Neural progenitor cell (in vitro differentiated cells): ENCODE data around the gene CEBPE. TPM values are rescaled to one million over a fixed set of nuclear protein-coding genes. Genes with fewer than 3 reads are reported as not detected.

Experiments used
- DNase-seq: peaks from one replicate; pipeline ENCODE4 v3.0.0-alpha.2; 2016; ENCODE audit warnings: low spot score
- H2AFZ ChIP-seq: fragments of 200-600 bp; sonication (generic); replicated peaks from 2 replicates; pipeline ENCODE4 v1.6.1; 2016; ENCODE audit warnings: antibody characterized with exemption
- H3F3A ChIP-seq: fragments of 200-600 bp; sonication (generic); 2 replicates; pipeline ENCODE4 v1.6.1; 2016; ENCODE audit warnings: antibody characterized with exemption, low read depth
- H3K27ac ChIP-seq: fragments of 200-600 bp; sonication (generic); 2 replicates; pipeline ENCODE4 v1.5.1; 2016; ENCODE audit warnings: mild to moderate bottlenecking
- H3K27me3 ChIP-seq: fragments of 200-600 bp; sonication (generic); 2 replicates; pipeline ENCODE4 v1.6.1; 2016; ENCODE audit warnings: mild to moderate bottlenecking, moderate library complexity
- H3K36me3 ChIP-seq: fragments of 200-600 bp; sonication (generic); 2 replicates; pipeline ENCODE4 v1.5.1; 2016
- H3K4me1 ChIP-seq: fragments of 200-600 bp; sonication (generic); 2 replicates; pipeline ENCODE4 v1.6.1; 2016; ENCODE audit warnings: mixed run types
- H3K4me2 ChIP-seq: fragments of 200-600 bp; sonication (generic); 2 replicates; pipeline ENCODE4 v1.6.1; 2016
- H3K4me3 ChIP-seq: fragments of 200-600 bp; sonication (generic); 2 replicates; pipeline ENCODE4 v1.5.1; 2016
- H3K79me2 ChIP-seq: fragments of 200-600 bp; sonication (generic); 2 replicates; pipeline ENCODE4 v1.6.1; 2016; ENCODE audit warnings: low read depth
- H3K9ac ChIP-seq: fragments of 200-600 bp; sonication (generic); 2 replicates; pipeline ENCODE4 v1.6.1; 2016
- H3K9me3 ChIP-seq: fragments of 200-600 bp; sonication (generic); 2 replicates; pipeline ENCODE4 v1.5.1; 2016; ENCODE audit warnings: low read depth
- H4K20me1 ChIP-seq: fragments of 200-600 bp; sonication (generic); 2 replicates; pipeline ENCODE4 v1.6.1; 2016; ENCODE audit warnings: low read depth
- H3K27ac Mint-ChIP-seq: 3 replicates; pipeline ENCODE4 v1.8.0; 2021; ENCODE audit warnings: mixed read lengths
- H3K27me3 Mint-ChIP-seq: 2 replicates; pipeline ENCODE4 v1.8.0; 2022; ENCODE audit warnings: low read depth, mild to moderate bottlenecking, inconsistent platforms, moderate library complexity, mixed read lengths; ENCODE audit not compliant: insufficient read depth
- H3K36me3 Mint-ChIP-seq: 3 replicates; pipeline ENCODE4 v1.8.0; 2021; ENCODE audit warnings: mixed read lengths
- H3K4me1 Mint-ChIP-seq: 3 replicates; pipeline ENCODE4 v1.8.0; 2021; ENCODE audit warnings: mixed read lengths
- H3K4me3 Mint-ChIP-seq: 3 replicates; pipeline ENCODE4 v1.8.0; 2021; ENCODE audit warnings: mild to moderate bottlenecking, moderate library complexity, mixed read lengths
- H3K9me3 Mint-ChIP-seq: 3 replicates; pipeline ENCODE4 v1.8.0; 2020; ENCODE audit warnings: mixed read lengths
- EZH2 ChIP-seq: fragments of 200-600 bp; sonication (generic); IDR thresholded peaks from 2 replicates; pipeline ENCODE4 v1.6.1; 2017; ENCODE audit warnings: antibody characterized with exemption, mild to moderate bottlenecking, moderate library complexity
- EZH2phosphoT487 ChIP-seq: fragments of 200-600 bp; sonication (generic); IDR thresholded peaks from 2 replicates; pipeline ENCODE4 v1.6.1; 2017; ENCODE audit warnings: antibody characterized with exemption
- total RNA-seq: library from RNA; depleted of rRNA; stranded (reverse); fragments of >200 nt; gene quantifications from 2 replicates; pipeline ENCODE4 v1.2.3, GENCODE V29; 2015; ENCODE audit warnings: low replicate concordance
- TF ChIP-seq, protein P1 (sequence below): fragments of 200-600 bp; sonication (generic); IDR thresholded peaks from 2 replicates; pipeline ENCODE4 v1.5.1; 2017; ENCODE audit warnings: antibody characterized with exemption, mild to moderate bottlenecking

Gene CEBPE
- total RNA-seq, 1 donor from 2014 or later: not detected

DNA sequence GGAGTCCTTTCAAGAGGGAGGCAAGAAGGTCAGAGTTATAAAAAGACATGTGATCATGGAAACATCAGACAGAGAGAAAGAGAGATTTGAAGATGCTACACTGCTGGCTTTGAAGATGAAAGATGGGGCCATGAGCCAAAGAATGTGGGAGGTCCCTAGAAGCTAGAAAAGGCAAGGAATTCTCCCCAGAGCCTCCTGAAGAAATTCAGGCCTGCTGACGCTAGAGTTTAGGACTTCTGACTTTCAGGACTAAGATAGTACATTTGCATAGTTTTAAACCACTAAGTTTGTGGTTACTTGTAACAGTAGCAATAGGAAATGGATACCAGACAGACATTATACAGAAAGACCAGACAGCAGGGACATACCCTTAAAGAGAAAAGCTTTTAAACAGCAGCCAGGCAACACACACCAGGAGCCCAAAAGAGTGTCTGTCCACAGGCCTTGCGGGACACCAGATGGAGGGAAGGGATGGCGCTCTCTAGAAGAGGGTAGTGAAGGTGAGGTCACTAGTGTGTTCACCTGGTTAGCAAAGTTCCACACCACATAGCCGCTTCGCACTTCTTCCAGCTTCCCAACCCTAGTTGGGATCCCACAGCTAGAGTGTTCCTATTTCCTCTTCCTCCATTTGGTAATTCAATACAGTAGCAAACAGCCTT, 29.7 kb upstream of the CEBPE start:
- Mint-ChIP-seq H3K4me3 (no peak overlapping the region), H3K9me3 (peaks cover 4% of the 10 kb centered on the region), H3K36me3 (peaks cover 34% of the 10 kb centered on the region), H3K4me1 (peaks cover 15% of the 10 kb centered on the region), H3K27me3 (no peaks in the 10 kb centered on the region), H3K27ac (no peak overlapping the region)
- Histone ChIP-seq H3F3A (peaks cover 4% of the 10 kb centered on the region), H3K79me2 (no peaks in the 10 kb centered on the region), H2AFZ (no peak overlapping the region), H3K27me3 (no peaks in the 10 kb centered on the region), H3K4me2 (no peak overlapping the region), H3K36me3 (no peaks in the 10 kb centered on the region), H3K27ac (no peak overlapping the region), H3K4me1 (peaks cover 10% of the 10 kb centered on the region), H3K9me3 (no peaks in the 10 kb centered on the region), H4K20me1 (peaks cover 6% of the 10 kb centered on the region), H3K9ac (no peak overlapping the region), H3K4me3 (no peak overlapping the region)
- no peak for DNase-seq
- TF ChIP-seq EZH2phosphoT487: no peak
- no peak for TF ChIP-seq EZH2
- TF ChIP-seq, protein P1, sequence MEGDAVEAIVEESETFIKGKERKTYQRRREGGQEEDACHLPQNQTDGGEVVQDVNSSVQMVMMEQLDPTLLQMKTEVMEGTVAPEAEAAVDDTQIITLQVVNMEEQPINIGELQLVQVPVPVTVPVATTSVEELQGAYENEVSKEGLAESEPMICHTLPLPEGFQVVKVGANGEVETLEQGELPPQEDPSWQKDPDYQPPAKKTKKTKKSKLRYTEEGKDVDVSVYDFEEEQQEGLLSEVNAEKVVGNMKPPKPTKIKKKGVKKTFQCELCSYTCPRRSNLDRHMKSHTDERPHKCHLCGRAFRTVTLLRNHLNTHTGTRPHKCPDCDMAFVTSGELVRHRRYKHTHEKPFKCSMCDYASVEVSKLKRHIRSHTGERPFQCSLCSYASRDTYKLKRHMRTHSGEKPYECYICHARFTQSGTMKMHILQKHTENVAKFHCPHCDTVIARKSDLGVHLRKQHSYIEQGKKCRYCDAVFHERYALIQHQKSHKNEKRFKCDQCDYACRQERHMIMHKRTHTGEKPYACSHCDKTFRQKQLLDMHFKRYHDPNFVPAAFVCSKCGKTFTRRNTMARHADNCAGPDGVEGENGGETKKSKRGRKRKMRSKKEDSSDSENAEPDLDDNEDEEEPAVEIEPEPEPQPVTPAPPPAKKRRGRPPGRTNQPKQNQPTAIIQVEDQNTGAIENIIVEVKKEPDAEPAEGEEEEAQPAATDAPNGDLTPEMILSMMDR: no peak

DNA sequence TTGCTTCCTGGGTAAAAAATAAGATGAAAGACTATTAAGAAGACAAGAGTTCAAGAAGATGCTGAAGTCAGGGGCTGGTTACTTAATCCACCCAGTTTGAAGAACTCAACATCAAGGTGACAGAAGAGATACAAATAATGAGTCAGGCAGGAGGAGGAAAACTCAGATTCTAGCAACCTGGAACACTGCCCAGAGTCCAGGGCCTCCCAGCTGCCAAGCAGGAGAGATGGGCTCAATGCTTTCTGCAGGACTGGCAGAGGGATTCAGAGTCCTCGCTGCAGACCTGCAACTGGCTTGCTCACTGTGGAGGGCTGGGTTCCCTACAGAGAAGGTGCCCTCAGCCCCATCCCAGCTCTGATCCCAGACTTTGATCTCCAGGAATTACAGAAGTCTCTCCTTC, 28.6 kb upstream of the CEBPE start:
- Histone ChIP-seq H3K4me2 (no peak overlapping the region), H3K9me3 (no peaks in the 10 kb centered on the region), H3K9ac (no peak overlapping the region), H2AFZ (no peak overlapping the region), H3K36me3 (no peaks in the 10 kb centered on the region), H3K4me3 (no peak overlapping the region), H3K79me2 (no peaks in the 10 kb centered on the region), H4K20me1 (peaks cover 6% of the 10 kb centered on the region), H3K27ac (no peak overlapping the region), H3K27me3 (no peaks in the 10 kb centered on the region), H3K4me1 (peaks cover 10% of the 10 kb centered on the region), H3F3A (peaks cover 4% of the 10 kb centered on the region)
- no peak overlapping the region for H3K27ac Mint-ChIP-seq
- H3K27me3 Mint-ChIP-seq: no peaks in the 10 kb centered on the region
- DNase-seq: no peak
- peaks cover 34% of the 10 kb centered on the region for H3K36me3 Mint-ChIP-seq
- H3K4me1 Mint-ChIP-seq: peaks cover 6% of the 10 kb centered on the region
- TF ChIP-seq EZH2phosphoT487 (no peak), EZH2 (no peak)
- TF ChIP-seq, protein P1: no peak
- peaks cover 4% of the 10 kb centered on the region for H3K9me3 Mint-ChIP-seq
- no peak overlapping the region for H3K4me3 Mint-ChIP-seq

DNA sequence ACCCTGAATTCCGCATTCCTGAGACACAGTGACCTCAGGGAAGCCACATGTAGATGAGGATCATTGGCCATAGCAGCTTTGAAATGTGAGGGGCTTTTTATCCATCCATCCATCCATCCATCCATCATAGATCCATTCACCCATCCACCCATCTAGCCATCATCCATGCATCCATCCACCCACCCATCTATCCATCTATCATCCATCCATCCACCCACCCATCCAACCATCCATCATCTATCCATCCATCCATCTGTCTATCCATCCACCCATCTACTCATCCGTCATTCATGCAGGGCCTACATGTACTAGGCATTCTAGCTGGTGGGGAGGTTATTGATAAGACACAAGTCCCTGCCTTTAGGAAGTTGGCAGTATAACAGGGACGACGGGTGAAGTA, 27.9 kb upstream of the CEBPE start:
- Mint-ChIP-seq H3K4me3 (no peak overlapping the region), H3K27ac (no peak overlapping the region)
- no peak for DNase-seq

More for the DNA sequence above, 27.9 kb upstream of the CEBPE start:
- no peaks in the 10 kb centered on the region for H3K79me2 ChIP-seq
- TF ChIP-seq EZH2 (no peak), EZH2phosphoT487 (no peak)
- TF ChIP-seq, protein P1: no peak
- H3K4me1 ChIP-seq: peaks cover 10% of the 10 kb centered on the region
- peaks cover 4% of the 10 kb centered on the region for H3F3A ChIP-seq
- Mint-ChIP-seq H3K9me3 (peaks cover 4% of the 10 kb centered on the region), H3K4me1 (peaks cover 11% of the 10 kb centered on the region), H3K36me3 (peaks cover 34% of the 10 kb centered on the region), H3K27me3 (no peaks in the 10 kb centered on the region)
- no peak overlapping the region for H3K9ac ChIP-seq
- H2AFZ ChIP-seq: no peak overlapping the region
- no peaks in the 10 kb centered on the region for H3K36me3 ChIP-seq
- peaks cover 6% of the 10 kb centered on the region for H4K20me1 ChIP-seq
- no peak overlapping the region for H3K27ac ChIP-seq
- no peak overlapping the region for H3K4me3 ChIP-seq
- H3K27me3 ChIP-seq: no peaks in the 10 kb centered on the region
- no peak overlapping the region for H3K4me2 ChIP-seq
- no peaks in the 10 kb centered on the region for H3K9me3 ChIP-seq
